ENCODE data around the gene WIZ.

WIZ gene

DNA sequence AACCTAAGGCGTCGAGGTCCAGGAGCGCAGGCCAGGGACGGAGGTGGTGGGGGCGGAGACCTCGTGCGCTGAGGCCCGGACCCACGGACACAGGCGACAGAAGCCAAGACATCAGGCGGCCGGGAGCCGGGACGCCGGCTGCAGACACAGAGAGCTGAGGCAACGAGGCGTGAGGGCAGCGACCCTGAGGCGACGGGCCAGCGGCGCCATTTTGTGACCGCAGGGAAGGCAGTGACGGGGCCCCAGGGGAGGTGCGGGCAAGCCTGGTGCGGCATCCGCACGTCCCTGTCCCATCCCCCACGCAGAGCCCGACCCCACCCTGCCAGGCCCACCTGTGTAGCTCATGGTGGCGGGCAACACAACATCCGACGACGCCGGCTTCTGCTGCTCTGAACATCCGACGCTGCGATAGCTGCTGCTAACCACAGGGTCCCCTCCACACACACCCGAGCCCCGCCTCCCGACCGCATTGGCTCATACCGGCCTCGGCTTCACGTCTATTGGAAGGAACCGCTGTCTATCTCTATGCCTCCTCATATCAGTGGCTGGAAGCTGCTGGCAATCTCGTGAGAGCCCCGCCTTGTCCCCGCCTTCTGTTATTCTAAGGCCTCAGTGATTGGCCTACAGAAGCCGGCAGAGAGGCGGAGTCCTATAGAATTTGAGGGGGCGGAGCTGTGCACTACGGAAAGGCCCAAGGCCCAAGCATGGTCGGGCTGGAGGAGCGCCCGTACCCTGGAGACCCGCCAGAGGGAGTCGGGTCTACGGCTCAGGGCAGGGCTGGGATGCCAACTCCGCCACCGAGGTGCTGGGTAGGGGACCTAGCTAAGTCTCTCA, 31.0 kb downstream of the WIZ start, which contains the start of gene AKAP8L (continued):
- TF ChIP-seq, protein P1, sequence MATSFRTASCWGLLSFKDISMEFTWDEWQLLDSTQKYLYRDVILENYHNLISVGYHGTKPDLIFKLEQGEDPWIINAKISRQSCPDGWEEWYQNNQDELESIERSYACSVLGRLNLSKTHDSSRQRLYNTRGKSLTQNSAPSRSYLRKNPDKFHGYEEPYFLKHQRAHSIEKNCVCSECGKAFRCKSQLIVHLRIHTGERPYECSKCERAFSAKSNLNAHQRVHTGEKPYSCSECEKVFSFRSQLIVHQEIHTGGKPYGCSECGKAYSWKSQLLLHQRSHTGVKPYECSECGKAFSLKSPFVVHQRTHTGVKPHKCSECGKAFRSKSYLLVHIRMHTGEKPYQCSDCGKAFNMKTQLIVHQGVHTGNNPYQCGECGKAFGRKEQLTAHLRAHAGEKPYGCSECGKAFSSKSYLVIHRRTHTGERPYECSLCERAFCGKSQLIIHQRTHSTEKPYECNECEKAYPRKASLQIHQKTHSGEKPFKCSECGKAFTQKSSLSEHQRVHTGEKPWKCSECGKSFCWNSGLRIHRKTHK (tag by site-specific recombination; IDR thresholded peaks at IDR 0.05) = no peak
- TF ChIP-seq ZNF792 (tag by site-specific recombination; IDR thresholded peaks at IDR 0.05) (peak; percentile 77; the same call in 1 of the 2 replicates), ZNF2 (tag by site-specific recombination; IDR thresholded peaks at IDR 0.05) (peak; percentile 89), ZNF514 (tag by site-specific recombination; IDR thresholded peaks at IDR 0.05) (no peak), ZNF426 (tag by site-specific recombination; IDR thresholded peaks at IDR 0.05) (no peak), ZNF221 (tag by site-specific recombination; IDR thresholded peaks at IDR 0.05; ENCODE audit: borderline replicate concordance) (no peak), ZNF654 (tag by site-specific recombination; IDR thresholded peaks at IDR 0.05; ENCODE audit: low read depth) (0 out of 2 replicates have a peak, but pooled peaks have one; percentile 10), ZNF37A (tag by site-specific recombination; IDR thresholded peaks at IDR 0.05) (no peak), KLF8 (tag by site-specific recombination; IDR thresholded peaks at IDR 0.05) (peak; percentile 85), SCRT2 (tag by site-specific recombination; IDR thresholded peaks at IDR 0.05) (peak; percentile 89), KLF16 (tag by site-specific recombination; IDR thresholded peaks at IDR 0.05) (no peak), ZSCAN16 (tag by site-specific recombination; IDR thresholded peaks at IDR 0.05) (0 out of 2 replicates have a peak, but pooled peaks have one; percentile 37), MEIS1 (CRISPR knock-in tag; IDR thresholded peaks at IDR 0.05; ENCODE audit: borderline replicate concordance) (no peak), SP3 (tag by site-specific recombination; IDR thresholded peaks at IDR 0.05) (peak; percentile 97), ZNF366 (tag by site-specific recombination; conservative IDR thresholded peaks at IDR 0.05) (no peak), ZNF658 (tag by site-specific recombination; IDR thresholded peaks at IDR 0.05) (no peak), ZSCAN23 (tag by site-specific recombination; IDR thresholded peaks at IDR 0.05) (peak; percentile 70; the same call in 1 of the 2 replicates), ZNF169 (tag by site-specific recombination; IDR thresholded peaks at IDR 0.05) (peak; percentile 62; the same call in 1 of the 2 replicates)
- TF ChIP-seq, protein P2, sequence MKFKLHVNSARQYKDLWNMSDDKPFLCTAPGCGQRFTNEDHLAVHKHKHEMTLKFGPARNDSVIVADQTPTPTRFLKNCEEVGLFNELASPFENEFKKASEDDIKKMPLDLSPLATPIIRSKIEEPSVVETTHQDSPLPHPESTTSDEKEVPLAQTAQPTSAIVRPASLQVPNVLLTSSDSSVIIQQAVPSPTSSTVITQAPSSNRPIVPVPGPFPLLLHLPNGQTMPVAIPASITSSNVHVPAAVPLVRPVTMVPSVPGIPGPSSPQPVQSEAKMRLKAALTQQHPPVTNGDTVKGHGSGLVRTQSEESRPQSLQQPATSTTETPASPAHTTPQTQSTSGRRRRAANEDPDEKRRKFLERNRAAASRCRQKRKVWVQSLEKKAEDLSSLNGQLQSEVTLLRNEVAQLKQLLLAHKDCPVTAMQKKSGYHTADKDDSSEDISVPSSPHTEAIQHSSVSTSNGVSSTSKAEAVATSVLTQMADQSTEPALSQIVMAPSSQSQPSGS (tag by site-specific recombination; IDR thresholded peaks at IDR 0.05; ENCODE audit: low read depth) = no peak
- TF ChIP-seq, protein P3, sequence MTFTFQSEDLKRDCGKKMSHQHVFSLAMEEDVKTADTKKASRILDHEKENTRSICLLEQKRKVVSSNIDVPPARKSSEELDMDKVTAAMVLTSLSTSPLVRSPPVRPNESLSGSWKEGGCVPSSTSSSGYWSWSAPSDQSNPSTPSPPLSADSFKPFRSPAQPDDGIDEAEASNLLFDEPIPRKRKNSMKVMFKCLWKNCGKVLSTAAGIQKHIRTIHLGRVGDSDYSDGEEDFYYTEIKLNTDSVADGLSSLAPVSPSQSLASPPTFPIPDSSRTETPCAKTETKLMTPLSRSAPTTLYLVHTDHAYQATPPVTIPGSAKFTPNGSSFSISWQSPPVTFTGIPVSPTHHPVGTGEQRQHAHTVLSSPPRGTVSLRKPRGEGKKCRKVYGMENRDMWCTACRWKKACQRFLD (tag by site-specific recombination; IDR thresholded peaks at IDR 0.05) = no peak
- TF ChIP-seq, protein P4, sequence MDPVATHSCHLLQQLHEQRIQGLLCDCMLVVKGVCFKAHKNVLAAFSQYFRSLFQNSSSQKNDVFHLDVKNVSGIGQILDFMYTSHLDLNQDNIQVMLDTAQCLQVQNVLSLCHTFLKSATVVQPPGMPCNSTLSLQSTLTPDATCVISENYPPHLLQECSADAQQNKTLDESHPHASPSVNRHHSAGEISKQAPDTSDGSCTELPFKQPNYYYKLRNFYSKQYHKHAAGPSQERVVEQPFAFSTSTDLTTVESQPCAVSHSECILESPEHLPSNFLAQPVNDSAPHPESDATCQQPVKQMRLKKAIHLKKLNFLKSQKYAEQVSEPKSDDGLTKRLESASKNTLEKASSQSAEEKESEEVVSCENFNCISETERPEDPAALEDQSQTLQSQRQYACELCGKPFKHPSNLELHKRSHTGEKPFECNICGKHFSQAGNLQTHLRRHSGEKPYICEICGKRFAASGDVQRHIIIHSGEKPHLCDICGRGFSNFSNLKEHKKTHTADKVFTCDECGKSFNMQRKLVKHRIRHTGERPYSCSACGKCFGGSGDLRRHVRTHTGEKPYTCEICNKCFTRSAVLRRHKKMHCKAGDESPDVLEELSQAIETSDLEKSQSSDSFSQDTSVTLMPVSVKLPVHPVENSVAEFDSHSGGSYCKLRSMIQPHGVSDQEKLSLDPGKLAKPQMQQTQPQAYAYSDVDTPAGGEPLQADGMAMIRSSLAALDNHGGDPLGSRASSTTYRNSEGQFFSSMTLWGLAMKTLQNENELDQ (tag by site-specific recombination; IDR thresholded peaks at IDR 0.05; ENCODE audit: low read depth) = no peak
- TF ChIP-seq, protein P5, sequence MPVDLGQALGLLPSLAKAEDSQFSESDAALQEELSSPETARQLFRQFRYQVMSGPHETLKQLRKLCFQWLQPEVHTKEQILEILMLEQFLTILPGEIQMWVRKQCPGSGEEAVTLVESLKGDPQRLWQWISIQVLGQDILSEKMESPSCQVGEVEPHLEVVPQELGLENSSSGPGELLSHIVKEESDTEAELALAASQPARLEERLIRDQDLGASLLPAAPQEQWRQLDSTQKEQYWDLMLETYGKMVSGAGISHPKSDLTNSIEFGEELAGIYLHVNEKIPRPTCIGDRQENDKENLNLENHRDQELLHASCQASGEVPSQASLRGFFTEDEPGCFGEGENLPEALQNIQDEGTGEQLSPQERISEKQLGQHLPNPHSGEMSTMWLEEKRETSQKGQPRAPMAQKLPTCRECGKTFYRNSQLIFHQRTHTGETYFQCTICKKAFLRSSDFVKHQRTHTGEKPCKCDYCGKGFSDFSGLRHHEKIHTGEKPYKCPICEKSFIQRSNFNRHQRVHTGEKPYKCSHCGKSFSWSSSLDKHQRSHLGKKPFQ (tag by site-specific recombination; IDR thresholded peaks at IDR 0.05) = no peak

Measured in HEK293 (cell line).